ENCODE results near the gene MDK.

- TF ChIP-seq POLR2A (IDR thresholded peaks at IDR 0.05) (no peak), CTCF (IDR thresholded peaks at IDR 0.05) (no peak)
Measured at GRCh38 chr11:46360878-46361277, 20.6 kb upstream of the MDK start.

Data from Peyer's patch (tissue), 4 donors.